T47D (cell line): ENCODE measurements around the gene KRT84.

Experiments
- DNase-seq, 2 experiments: peaks; one replicate each; pipeline versions ENCODE4 v3.0.0 to v3.0.0-alpha.2; 2011 to 2012; ENCODE audit warnings: low read depth in 1 of 2, low spot score in 1 of 2
- JUND ChIP-seq: IDR thresholded peaks from 2 replicates; pipeline ENCODE4 v1.6.1; 2012; ENCODE audit warnings: low read depth
- in situ Hi-C: cut with HindIII; loops from 2 replicates; pipeline ENCODE4 v1.10.0; 2016; ENCODE audit warnings: low sequenced_read_pairs, low pct_unique_long_range_greater_than_20kb

The KRT84 gene

DNA sequence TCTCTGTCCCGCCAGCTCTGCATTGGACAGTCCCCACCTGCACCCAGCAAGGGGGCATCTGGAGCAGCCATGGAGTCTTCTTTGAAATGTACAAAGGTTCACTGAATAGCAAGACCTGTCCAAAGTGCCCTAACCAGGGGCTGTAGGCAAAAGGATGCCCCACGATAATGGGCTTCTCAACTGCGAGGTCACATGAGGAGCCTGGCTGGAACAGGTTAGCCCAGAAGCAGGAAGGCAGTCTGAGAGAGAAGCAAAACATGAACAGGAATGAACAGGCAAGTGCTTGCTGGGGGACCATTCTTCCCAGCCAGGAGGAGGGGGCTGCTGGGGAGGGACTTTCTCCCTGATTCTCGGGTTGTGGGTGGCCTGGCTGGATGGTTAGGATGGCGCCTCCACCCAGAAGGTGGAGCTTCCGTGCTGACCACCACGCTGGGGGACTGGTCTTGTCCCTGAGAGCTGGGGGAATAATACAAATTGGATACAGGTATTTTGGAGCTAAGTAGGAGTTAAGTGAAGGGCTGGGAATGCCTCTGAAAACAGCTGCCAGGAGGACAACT, 25.3 kb downstream of the KRT84 start:
- in situ Hi-C loops, result no loop called here
- peak in 1 of 2 experiments; percentile 31 for DNase-seq
- no peak for TF ChIP-seq JUND

DNA sequence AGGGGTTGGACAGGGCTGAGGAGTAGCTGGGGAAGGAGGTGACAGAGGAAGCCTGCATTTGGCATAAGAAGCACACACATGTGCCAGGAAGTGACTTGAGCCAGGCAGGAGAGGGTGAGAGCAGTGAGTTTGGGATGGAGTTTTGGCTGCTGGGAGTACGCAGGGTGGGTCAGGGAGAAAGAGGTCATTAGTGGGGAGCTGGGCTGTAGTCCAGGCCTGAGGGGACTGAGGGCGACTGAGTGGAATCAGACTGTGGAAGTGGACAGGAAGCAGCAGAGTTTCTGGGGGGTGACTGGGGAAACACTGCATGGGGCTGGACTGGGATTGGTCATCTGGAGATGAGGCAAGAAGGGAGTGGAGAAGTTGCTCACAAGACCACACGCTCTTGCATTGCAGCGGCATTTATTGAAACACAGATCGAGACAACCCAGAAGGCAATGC, 25.8 kb downstream of the KRT84 start:
- DNase-seq, result no peak
- no peak for TF ChIP-seq JUND
- in situ Hi-C loops, result no loop called here

DNA sequence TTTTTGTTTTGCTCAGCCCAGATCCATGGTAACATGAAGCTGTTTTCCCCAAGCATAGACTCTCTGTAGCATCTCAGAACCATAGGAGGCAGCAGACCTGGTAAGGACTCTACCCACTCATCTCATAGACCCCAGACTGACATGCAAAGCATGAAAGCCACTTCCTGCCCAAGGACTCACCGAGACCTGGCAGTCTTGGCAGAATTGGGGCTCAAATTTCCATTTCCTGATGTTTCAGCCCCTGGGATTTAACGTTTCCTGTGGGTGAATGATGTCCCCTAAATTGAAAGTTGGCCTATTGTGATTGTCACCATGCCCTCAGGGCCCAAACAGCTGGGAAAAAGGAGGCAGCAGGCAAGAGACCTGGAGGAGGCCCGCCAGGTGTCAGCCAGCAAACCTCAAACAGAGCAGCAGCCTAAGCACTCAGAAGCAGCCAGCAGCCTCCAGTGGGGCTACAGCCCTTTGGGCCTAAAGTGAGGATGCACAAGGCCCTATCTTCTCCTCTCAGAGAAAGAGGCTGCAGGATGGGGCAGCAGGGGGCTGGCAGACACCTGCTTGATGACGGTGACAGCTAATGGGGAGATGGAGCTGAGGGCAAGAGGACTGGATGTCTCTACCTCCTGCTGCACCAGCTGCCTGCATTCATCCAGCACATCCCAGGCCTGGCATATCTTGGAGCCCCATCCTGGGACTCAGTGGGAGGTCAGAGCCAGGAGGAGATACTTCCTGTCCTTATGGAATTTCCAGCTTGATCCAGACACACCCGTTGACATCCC, 26.7 kb downstream of the KRT84 start:
- DNase-seq, result no peak
- no peak for TF ChIP-seq JUND
- in situ Hi-C loops, result no loop called here

DNA sequence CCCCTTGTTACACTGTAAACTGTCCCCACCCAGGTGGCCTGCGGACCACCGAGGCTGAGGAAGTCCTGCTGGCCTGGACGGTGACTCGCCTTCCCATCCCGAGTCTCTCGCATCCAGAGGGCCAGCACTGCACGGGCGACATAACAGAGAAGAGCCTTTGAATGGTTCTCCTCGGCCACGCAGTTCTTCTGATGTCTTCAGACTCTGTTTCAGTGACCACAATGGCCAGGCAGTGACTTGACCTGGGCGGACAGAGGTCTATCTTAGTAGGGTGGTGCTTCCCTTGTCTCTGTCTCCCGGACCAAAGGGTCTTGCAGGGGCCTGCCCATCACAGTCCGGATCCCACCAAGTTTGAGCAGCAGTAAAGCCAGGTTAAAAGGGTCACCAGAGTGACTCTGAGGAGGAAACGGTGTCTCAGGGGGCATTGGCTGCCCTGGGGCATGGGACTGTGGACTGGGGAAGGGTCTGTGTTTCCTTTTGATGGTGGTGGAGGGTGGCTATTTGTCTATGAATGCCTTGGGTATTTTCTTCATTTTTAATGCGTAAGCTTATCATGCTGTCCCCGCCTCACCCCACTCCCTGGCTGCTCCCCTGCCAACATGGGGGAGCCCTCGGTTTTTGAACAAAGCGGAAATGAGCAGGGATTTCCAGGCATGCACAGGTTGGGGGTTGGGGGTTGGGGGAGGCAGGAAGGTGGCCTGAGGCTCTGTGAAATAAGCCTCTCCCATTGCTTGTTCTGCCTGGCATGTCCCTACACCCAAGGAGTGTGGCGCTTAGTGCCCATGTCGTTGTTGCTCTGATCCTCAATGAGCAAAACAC, 28.5 kb downstream of the KRT84 start:
- TF ChIP-seq JUND, result no peak
- no peak for DNase-seq
- in situ Hi-C loops, result no loop called here

DNA sequence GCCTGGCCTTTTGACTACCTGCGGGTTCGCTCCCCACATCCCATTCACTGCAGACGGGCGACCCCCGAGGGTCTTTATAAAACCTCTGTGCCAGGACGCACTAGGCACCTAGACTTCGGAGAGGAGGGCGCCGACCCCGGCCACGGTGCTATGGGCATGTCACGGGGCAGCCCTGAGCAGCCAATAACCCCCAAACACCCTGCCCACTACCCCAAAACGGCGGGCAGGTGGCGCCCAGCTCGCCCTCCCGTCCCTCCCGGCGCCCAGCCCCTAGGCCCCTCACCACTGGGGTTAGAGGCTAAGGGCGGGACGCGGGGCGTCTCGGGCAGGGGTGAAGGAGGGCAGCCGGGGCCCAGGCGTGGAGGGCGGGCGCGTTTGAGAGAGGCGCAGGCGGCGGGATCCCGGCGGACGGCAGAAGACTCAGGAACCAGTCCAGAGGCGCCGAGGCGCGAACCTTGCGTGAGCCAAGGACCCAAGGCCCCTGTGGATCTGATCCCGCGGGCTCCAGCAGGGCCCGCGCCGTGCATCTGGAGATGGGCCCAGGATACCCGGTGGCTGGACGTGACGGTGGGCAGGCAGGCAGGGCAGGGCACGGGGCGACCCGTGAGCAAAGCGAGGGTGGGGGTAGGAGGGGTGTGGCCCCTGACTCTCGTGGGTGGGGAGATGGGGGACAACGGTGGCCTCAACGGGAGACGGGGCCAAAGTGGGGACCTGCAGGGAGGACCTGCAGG, 29.3 kb downstream of the KRT84 start:
- in situ Hi-C loops, result no loop called here
- TF ChIP-seq JUND, result no peak
- no peak for DNase-seq

DNA sequence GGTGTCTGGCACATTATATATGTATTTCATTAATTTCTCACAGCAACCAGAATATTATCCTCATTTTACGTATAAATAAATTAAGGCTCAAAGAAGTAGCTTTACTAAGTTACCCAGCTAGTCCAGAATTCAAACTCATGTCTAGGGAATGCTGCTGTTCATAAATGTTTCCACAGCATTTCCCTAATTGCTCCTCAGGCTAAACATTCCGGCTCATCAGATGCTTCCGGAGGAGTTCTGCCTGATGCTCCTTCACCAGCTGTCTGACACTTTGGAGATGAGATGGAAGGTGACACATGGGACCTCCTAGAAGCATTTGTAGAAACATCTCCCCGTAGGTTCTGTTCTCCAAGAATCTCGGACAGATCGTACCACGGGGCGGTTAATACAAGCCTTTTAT, 30.3 kb downstream of the KRT84 start:
- in situ Hi-C loops, result no loop called here
- DNase-seq, result no peak
- no peak for TF ChIP-seq JUND

DNA sequence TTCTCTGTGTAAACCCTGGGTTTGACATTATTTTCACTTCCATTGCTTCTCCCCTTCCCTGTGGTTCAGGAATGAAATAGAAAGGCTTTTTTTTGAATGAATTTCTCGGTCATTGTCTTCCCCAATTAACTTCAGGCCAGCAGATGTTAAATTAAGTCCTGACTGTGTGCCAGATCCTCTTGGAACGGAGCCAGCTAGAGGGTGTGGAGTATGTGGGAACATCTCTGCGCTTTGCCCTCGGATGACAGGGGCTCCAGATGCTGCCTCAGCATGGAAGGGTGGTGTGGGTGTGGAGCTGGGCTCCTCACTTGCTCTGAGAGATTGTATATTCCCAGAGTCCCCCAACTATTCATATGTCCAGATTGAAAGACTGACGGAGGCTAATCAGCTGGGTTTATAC, 31.3 kb downstream of the KRT84 start:
- TF ChIP-seq JUND, result no peak
- in situ Hi-C loops, result no loop called here
- DNase-seq, result no peak

DNA sequence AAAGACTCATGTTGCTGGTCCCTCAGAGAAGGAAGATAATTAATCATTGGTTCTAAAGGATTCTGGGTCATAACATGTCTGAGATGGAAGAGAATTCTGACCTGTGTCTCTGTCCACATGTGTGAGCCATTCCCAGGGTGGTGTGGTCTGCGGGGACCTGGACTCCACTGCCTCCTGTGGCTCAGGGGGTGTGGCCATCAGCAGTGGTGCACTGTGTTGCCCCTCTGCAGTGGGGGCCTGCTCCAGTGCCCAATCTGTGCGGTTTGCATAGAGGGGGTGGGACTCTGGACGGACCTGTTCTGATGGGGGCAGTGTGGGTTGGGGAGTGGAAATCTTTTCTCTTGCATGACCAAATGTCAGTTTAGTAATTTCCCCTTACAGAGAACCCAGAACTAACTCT, 31.7 kb downstream of the KRT84 start:
- no peak for TF ChIP-seq JUND
- no peak for DNase-seq
- in situ Hi-C loops, result no loop called here

DNA sequence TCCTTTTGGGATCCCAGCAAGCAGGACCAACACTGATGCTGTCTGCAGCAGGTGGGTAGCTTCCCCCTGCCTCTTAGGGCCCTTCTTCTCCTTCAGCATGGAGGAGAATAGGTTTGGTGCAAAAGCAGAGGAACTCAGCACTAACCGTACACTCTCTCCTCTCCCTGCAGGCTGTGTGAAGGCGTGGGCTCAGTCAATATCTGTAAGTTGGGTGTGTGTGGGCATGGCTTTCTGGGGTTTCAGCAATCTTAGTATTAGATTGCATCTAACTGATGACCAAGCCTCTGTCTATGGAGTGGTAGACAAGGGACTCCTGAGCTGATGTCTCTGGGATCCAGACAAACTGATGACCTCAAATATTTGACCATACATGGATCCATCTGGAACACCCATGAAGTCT, 32.5 kb downstream of the KRT84 start:
- in situ Hi-C loops, result no loop called here
- DNase-seq, result no peak
- no peak for TF ChIP-seq JUND

DNA sequence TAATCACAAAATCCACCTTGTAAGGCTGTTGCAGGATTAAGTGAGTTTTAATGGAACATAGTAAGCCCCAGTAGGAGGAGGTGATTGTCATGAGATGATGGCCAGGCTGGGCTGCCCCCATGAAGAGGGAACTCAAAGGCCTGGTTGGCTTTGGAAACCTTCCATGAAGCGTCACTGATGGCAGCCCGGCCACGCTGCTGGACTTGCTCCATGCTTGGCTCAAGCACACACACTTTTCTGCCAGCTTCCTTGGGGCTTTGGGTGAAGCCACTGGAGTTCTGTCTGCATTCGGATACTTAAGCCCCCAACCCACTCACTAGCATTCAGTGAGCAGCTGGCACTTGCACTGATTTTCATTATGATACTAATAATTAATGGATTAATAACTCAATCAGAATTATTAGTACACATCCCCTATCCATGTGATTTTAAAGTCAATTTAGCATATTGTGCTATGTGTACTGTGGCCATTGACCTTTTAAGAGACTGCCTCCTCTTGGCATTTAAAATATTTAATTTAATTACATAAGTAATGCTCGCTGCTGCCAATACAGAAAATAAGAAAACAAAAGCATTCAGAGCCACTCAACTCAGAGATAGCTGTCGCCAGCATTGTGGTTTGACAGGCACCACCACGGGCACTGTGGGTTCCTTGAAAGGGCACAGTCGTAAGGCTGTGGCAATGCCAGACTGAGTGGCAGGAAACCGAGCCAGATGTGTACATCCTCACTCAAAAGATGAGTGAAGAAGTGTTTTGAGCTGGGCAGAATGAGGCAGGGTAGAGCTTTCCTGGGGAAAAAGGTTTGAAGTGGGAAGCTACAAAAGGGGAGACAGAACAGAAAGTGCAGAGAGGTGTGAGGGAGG, 34.0 kb downstream of the KRT84 start:
- no peak for TF ChIP-seq JUND
- DNase-seq, result peak in 1 of 2 experiments; percentile 33
- in situ Hi-C loops, result no loop called here

DNA sequence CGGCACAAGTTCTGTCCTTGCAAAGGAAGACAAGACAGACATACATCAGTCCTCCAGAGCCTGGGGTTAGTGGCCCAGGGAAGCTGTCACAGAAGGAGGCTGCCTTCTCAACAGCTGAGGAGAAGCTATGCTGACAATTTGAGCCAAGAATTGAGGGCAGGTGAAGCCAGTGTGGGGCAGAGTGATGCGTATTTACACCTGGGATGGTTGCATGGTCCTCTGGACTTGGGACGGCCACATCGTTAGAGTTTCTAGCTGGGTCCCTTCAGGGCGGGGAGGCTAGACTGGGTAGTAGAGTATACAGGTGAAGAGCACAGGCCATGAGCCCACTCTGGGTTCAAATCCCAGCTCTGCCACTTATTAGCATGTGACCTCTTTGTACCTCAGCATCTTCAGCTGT, 34.7 kb downstream of the KRT84 start:
- no peak for TF ChIP-seq JUND
- in situ Hi-C loops, result no loop called here
- no peak for DNase-seq

DNA sequence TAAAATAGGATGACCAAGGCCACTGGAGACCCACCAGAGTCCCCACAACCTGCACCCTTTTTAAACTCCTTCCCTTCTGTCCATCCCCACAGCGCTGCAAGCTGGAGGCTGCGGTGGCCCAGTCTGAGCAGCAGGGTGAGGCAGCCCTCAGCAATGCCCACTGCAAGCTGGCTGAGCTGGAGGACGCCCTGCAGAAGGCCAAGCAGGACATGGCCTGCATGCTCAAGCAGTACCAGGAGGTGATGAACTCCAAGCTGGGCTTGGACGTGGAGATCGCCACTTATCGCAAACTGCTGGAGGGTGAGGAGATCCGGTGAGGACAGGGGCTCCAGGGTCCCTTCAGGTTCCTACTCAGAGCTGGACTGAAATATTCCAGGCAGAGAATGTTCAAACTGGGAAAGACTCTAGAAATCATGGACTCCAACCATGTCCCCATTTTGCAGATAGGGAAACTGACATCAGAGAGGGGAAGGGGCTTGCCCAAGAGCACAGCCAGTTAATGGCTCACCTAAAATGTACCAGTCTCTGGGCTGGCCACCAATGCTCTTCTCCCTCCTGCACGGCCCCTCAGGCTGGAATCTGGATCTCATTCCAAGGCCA, 35.3 kb downstream of the KRT84 start:
- DNase-seq, result no peak
- in situ Hi-C loops, result no loop called here
- TF ChIP-seq JUND, result no peak
